IPS DF 6.9 (cell line): ENCODE results near the gene GATAD2B.

ENCODE experiments used
- DNase-seq: peaks from one replicate; pipeline ENCODE4 v3.0.0-alpha.2; 2013; ENCODE audit warnings: low read depth, low spot score
- H3K27ac ChIP-seq: one replicate; pipeline ENCODE4 v1.5.1; 2013; ENCODE audit warnings: low read length, control low read depth
- H3K27me3 ChIP-seq: 2 replicates; pipeline ENCODE4 v1.6.1; 2013; ENCODE audit warnings: mild to moderate bottlenecking, low read length; ENCODE audit not compliant: control insufficient read depth, insufficient read depth
- H3K36me3 ChIP-seq: 2 replicates; pipeline ENCODE4 v1.6.1; 2013; ENCODE audit warnings: low read length; ENCODE audit not compliant: control insufficient read depth, insufficient read depth
- H3K4me1 ChIP-seq: 2 replicates; pipeline ENCODE4 v1.6.1; 2013; ENCODE audit warnings: low read length; ENCODE audit not compliant: control insufficient read depth, insufficient read depth
- H3K4me3 ChIP-seq: 2 replicates; pipeline ENCODE4 v1.5.1; 2013; ENCODE audit warnings: mild to moderate bottlenecking, low read length
- H3K9me3 ChIP-seq: 2 replicates; pipeline ENCODE4 v1.6.1; 2013; ENCODE audit warnings: low read length, inconsistent platforms; ENCODE audit not compliant: control insufficient read depth, insufficient read depth
- WGBS: extraction: QIAGEN DNeasy Blood & Tissue Kit; methylation state at CpG from one replicate; pipeline ENCODE4 v1.1.7; 2013; ENCODE audit warnings: mixed read lengths, missing lambda C conversion rate; ENCODE audit not compliant: insufficient read length, insufficient coverage; 5-methylcytosine and 5-hydroxymethylcytosine counted together

The GATAD2B gene

GRCh38 chr1:153941826-153942725 lies 19.3 kb upstream of the GATAD2B start:
- no peak overlapping the region for H3K4me3 ChIP-seq
- H3K27me3 ChIP-seq, result no peaks in the 10 kb centered on the region
- H3K9me3 ChIP-seq, result no peaks in the 10 kb centered on the region
- H3K36me3 ChIP-seq, result peaks cover 30% of the 10 kb centered on the region
- no peak for DNase-seq
- peaks cover 3% of the 10 kb centered on the region for H3K4me1 ChIP-seq
- no CpG with 5 or more reads among the region's 34 CpGs for WGBS
- H3K27ac ChIP-seq, result no peak overlapping the region

GRCh38 chr1:153940756-153941155 lies 18.0 kb upstream of the GATAD2B start:
- no peaks in the 10 kb centered on the region for H3K9me3 ChIP-seq
- no peak overlapping the region for H3K4me3 ChIP-seq
- peaks cover 3% of the 10 kb centered on the region for H3K4me1 ChIP-seq
- H3K27ac ChIP-seq, result no peak overlapping the region
- DNase-seq, result no peak
- H3K27me3 ChIP-seq, result no peaks in the 10 kb centered on the region
- peaks cover 42% of the 10 kb centered on the region for H3K36me3 ChIP-seq
- no CpG with 5 or more reads among the region's 8 CpGs for WGBS

DNA sequence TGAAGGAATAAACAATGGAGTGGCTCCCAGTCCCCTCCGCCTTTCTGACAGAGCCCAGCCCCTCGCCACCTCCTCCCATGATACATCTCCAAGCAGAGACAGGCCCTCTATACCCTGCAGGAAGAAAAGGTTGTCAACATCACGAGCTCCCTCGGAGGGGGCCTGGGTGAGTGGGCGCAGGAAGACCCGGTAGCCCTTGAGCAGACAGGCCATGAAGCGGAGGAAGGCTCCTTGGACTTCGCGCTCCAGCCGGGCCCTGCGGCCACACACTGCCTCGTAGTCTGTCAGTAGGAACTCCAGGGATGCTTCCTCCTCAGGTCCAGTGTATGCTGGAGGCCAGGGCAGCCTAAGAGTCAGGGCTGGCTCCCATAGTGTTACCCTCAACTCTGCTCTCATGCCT lies 16.7 kb upstream of the GATAD2B start:
- Histone ChIP-seq H3K4me1 (no peaks in the 10 kb centered on the region), H3K9me3 (no peaks in the 10 kb centered on the region), H3K36me3 (peaks cover 49% of the 10 kb centered on the region), H3K27me3 (no peaks in the 10 kb centered on the region), H3K27ac (no peak overlapping the region), H3K4me3 (no peak overlapping the region)
- WGBS, result no CpG with 5 or more reads among the region's 12 CpGs
- no peak for DNase-seq

- no CpG with 5 or more reads among the region's 3 CpGs for WGBS
- H3K36me3 ChIP-seq, result peaks cover 48% of the 10 kb centered on the region
Measured at GRCh38 chr1:153938996-153939395, 16.2 kb upstream of the GATAD2B start.

DNA sequence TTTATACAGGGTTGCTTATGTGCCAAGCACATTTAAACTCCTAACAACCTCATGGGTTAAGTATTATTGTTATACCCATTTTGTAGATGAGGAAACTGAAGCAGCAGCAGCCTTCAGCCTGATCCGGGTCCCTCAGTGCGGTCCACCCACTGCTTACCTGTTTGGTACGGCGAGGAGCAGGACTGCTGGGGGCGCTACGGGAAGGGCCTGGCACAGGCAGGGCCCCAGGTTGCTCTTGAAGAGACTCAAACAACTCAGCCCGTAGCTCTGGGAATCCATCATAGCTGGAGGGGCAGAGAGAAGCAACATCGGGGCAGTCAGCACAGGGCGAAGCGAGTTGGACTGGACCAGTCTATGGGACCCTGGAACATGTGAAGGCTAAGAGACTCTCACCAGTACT lies 14.6 kb upstream of the GATAD2B start:
- Histone ChIP-seq H3K36me3 (peaks cover 51% of the 10 kb centered on the region), H3K9me3 (no peaks in the 10 kb centered on the region), H3K27ac (no peak overlapping the region), H3K4me1 (no peaks in the 10 kb centered on the region), H3K27me3 (no peaks in the 10 kb centered on the region), H3K4me3 (no peak overlapping the region)
- no CpG with 5 or more reads among the region's 10 CpGs for WGBS
- DNase-seq, result no peak

More at GRCh38 chr1:153938996-153939395, 16.2 kb upstream of the GATAD2B start:
- H3K4me1 ChIP-seq, result no peaks in the 10 kb centered on the region
- no peaks in the 10 kb centered on the region for H3K9me3 ChIP-seq
- no peak overlapping the region for H3K27ac ChIP-seq
- no peaks in the 10 kb centered on the region for H3K27me3 ChIP-seq
- no peak for DNase-seq
- no peak overlapping the region for H3K4me3 ChIP-seq

DNA sequence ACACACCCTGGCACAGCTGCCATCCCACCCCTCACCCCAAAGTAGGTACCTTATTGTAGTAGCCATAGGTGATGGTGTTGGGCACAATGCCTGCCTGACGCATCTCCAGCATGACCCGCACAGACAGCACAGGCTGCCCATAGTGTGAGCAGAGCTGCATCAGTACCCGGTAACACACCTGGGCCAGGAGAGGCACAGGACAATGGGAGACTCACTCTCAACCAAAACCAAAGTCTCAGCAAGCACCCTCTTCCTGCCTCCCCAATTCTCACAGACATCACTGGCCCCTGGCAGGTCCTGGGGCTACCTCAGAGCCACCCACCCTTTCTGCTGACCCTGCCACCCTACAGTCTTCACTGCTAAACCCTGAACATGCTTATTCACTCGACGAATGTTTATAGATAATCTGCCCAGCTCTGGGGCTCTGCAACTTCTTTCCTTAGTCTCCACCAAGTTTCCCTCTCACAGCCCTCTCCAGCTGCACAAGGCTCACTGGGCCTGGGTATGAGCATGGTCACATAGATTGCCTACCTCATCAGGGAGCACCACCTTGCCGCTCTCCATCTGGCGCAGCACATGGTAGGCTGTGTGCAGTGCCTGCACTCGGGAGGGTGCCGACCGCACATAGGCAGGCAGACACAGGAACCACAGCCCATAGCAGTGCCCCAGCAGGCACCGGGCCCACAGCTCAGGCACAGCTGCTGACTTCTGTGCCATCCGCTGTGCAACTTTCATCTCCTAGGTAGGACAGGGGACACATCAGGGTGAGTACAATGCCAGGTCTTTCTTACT lies 13.4 kb upstream of the GATAD2B start:
- H3K27ac ChIP-seq, result no peak overlapping the region
- H3K36me3 ChIP-seq, result peaks cover 51% of the 10 kb centered on the region
- no peaks in the 10 kb centered on the region for H3K4me1 ChIP-seq
- DNase-seq, result no peak
- no peaks in the 10 kb centered on the region for H3K27me3 ChIP-seq
- H3K9me3 ChIP-seq, result no peaks in the 10 kb centered on the region
- H3K4me3 ChIP-seq, result no peak overlapping the region
- no CpG with 5 or more reads among the region's 12 CpGs for WGBS

DNA sequence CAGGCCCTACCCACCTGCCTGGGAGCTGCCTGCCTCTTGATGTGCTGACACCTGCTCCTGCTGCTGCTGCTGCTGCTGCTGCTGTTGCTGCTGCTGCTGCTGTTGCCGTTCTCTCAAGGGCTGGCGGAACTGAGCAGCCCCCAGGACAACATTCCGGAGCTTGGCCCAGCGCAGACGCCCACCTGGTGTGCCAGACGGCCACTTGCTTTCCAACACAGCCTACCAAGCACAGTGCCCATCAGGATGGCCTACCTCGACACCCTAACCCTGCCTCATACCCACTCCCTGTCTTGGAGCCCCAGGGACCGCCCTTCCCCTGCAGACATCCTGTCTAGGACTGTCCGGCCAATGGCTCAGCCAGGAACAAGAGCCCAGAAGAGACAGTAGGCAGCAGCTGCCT lies 12.0 kb upstream of the GATAD2B start:
- DNase-seq, result no peak
- Histone ChIP-seq H3K4me3 (no peak overlapping the region), H3K4me1 (no peaks in the 10 kb centered on the region), H3K27me3 (no peaks in the 10 kb centered on the region), H3K9me3 (no peaks in the 10 kb centered on the region), H3K36me3 (peaks cover 45% of the 10 kb centered on the region), H3K27ac (no peak overlapping the region)
- WGBS, result no CpG with 5 or more reads among the region's 9 CpGs

DNA sequence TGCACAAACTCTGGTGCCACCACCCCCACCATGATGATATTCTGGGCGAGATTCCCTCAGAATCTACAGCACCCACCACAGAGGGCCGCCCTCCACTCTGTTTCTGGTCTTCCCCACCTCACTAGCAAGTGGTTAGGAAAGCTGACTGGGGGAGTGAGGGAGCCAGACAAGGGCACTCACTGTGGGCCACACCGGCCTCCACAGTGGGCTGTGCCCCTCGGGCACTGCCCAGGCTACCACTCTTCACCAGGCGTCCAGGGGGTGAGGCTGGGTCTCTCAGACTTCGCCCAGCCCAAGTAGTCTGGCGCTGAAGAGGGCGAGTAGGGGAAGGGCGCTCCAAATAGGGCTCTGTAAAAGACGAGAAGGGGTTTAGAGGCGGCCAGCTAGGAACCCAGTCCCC lies 11.2 kb upstream of the GATAD2B start:
- Histone ChIP-seq H3K4me3 (no peak overlapping the region), H3K4me1 (no peaks in the 10 kb centered on the region), H3K36me3 (peaks cover 42% of the 10 kb centered on the region), H3K27ac (no peak overlapping the region), H3K9me3 (no peaks in the 10 kb centered on the region), H3K27me3 (no peaks in the 10 kb centered on the region)
- DNase-seq, result no peak
- WGBS, result no CpG with 5 or more reads among the region's 11 CpGs

GRCh38 chr1:153933430-153933829 lies 10.7 kb upstream of the GATAD2B start:
- Histone ChIP-seq H3K4me3 (no peak overlapping the region), H3K27ac (no peak overlapping the region), H3K36me3 (peaks cover 42% of the 10 kb centered on the region), H3K27me3 (no peaks in the 10 kb centered on the region), H3K9me3 (no peaks in the 10 kb centered on the region), H3K4me1 (no peaks in the 10 kb centered on the region)
- DNase-seq, result no peak
- no CpG with 5 or more reads among the region's 14 CpGs for WGBS

DNA sequence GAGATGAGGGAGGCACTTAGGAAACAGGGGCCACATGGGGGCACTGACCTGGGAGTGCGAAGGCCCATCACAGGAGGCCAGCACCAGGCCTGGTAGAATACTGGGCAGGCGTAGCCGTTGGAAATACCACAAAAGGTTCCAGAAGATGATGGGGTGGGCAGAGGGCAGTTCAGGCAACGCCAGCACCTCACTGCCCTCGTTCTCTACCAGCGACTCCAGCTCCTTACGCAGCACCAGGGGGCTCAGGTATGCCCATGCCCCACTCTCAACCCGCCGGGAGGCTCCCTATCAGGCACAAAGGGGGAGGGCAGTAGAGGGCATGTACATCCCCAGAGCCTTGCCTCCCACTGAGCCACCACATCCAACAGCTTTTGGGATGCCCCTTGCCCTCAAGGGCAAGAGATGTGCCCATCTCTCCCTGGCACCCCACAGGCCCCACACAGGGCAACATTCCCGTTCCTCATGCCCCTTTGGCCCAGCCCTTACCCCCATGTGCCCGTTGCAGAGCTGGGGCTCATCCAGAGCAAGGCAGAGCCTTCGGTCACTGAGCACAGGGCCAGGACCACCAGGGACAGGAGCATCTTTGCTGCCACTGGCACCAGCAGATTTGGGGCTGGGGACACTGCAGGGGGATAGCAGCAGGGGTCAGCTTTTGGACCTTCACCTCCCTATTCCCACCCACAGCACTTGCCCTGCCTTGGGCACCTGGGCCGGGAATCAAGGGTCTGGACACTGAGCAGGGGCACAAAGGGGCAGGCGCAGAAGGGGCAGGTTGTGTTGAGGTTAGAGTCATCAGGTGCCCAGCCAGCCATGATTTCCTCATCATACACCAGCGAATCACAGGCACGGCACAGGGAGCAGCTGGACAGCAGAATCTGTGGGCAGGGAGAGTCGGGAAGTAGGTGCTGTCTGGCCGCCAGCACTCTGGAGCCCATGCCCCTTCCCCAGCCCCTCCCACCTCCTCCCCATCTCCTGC lies 9.7 kb upstream of the GATAD2B start:
- H3K36me3 ChIP-seq, result peaks cover 40% of the 10 kb centered on the region
- no peaks in the 10 kb centered on the region for H3K27me3 ChIP-seq
- H3K27ac ChIP-seq, result no peak overlapping the region
- H3K9me3 ChIP-seq, result no peaks in the 10 kb centered on the region
- no CpG with 5 or more reads among the region's 18 CpGs for WGBS
- DNase-seq, result no peak
- H3K4me1 ChIP-seq, result no peaks in the 10 kb centered on the region
- H3K4me3 ChIP-seq, result no peak overlapping the region
